Measurements from ENCODE around the gene SIGLEC1.

DNA sequence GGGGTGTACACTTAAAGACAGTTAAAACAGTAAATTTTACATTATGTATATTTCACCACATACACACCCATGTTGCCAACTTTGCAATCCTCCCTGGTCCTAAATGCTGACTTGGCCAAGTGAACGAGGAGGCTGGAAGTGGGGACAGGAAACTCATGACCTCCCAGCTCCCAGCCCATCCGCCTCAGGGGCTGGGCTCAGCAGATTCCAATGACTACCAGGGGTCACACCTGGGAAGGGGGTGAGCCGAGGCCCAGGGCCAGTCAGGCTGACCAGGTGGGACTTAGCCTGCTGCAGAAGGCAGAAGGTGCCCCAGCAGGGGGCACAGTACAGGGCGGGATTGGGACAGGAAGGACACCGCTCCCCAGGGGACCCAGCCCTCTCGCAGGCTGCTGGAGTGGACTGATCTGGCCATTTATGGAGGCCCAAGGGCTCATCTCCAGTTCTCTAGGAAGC, 2.4 kb downstream of the SIGLEC1 start:
- TF ChIP-seq POLR2A (IDR thresholded peaks at IDR 0.05) (no peak), POLR2AphosphoS5 (IDR thresholded peaks at IDR 0.05) (no peak)
- TF ChIP-seq, protein P1, sequence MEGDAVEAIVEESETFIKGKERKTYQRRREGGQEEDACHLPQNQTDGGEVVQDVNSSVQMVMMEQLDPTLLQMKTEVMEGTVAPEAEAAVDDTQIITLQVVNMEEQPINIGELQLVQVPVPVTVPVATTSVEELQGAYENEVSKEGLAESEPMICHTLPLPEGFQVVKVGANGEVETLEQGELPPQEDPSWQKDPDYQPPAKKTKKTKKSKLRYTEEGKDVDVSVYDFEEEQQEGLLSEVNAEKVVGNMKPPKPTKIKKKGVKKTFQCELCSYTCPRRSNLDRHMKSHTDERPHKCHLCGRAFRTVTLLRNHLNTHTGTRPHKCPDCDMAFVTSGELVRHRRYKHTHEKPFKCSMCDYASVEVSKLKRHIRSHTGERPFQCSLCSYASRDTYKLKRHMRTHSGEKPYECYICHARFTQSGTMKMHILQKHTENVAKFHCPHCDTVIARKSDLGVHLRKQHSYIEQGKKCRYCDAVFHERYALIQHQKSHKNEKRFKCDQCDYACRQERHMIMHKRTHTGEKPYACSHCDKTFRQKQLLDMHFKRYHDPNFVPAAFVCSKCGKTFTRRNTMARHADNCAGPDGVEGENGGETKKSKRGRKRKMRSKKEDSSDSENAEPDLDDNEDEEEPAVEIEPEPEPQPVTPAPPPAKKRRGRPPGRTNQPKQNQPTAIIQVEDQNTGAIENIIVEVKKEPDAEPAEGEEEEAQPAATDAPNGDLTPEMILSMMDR (IDR thresholded peaks at IDR 0.05), result no peak
